Measurements from ENCODE around the gene CSNK1D. TPM values are rescaled to one million over a fixed set of nuclear protein-coding genes. Genes with fewer than 3 reads are reported as not detected.
"Not testable (repeated sequence)": the region's sequence is repeated elsewhere in the genome, so short reads cannot be mapped to it uniquely, and the experiment has no call there.

Gene CSNK1D
- total RNA-seq, 2 donors from 2014 or later = 93.6 to 103 TPM

DNA sequence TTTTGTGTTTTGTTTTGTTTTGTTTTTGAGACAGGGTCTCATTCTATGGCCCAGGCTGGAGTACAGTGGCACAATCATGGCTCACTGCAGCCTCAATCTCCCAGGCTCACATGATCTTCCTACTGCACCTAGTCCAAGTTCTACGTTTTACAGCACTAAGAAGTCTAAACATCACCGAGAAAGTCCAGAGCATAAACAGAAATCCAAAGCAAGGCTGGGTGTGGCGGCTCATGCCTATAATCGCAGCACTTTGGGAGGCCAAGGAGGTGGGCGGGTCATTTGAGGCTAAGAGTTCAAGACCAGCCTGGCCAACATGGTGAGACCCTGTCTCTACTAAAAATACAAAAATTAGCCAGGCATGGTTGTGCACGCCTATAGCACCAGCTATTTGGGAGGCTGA lies 80.5 kb downstream of the CSNK1D start:
- DNase-seq (ENCODE audit: low spot score); intact Hi-C loops (cut with DNase I): not testable (repeated sequence)

Small RNA genes within 50 kb of the gene (microRNA-seq; reads per million reads assigned to microRNA genes)
- gene MIR6787 (ENCODE audit: borderline microRNAs expressed in 2 of 2) = 0 to 0.32 reads per million in 2 donors

Other genes starting within 250 kb of the CSNK1D start
- 1 to 10 TPM; 1.0 to 1.3 TPM for gene RAC3, start 242.0 kb downstream of the CSNK1D start, total RNA-seq
- 10 to 100 TPM; 44.1 to 52.1 TPM for gene DCXR, start 236.0 kb downstream of the CSNK1D start, total RNA-seq
- gene RFNG, start 221.9 kb downstream of the CSNK1D start, total RNA-seq = 10 to 100 TPM; 23.7 to 26.4 TPM
- gene GPS1, start 221.8 kb downstream of the CSNK1D start, total RNA-seq = 10 to 100 TPM; 54.6 to 62.7 TPM
- gene DUS1L, start 207.9 kb downstream of the CSNK1D start, total RNA-seq = 10 to 100 TPM; 47.8 to 48.6 TPM
- 10 to 100 TPM; 41.9 to 50.6 TPM for gene FASN, start 175.5 kb downstream of the CSNK1D start, total RNA-seq
- 10 to 100 TPM; 20.3 to 28.5 TPM for gene CCDC57, start 60.9 kb downstream of the CSNK1D start, total RNA-seq
- gene SLC16A3, start 44.7 kb downstream of the CSNK1D start, total RNA-seq = 10 to 100 TPM; 53.7 to 65.6 TPM
- gene CD7, start 43.9 kb upstream of the CSNK1D start, total RNA-seq = 1 to 10 TPM; 1.9 to 3.0 TPM
- 10 to 100 TPM; 10.3 to 14.5 TPM for gene SECTM1, start 60.1 kb upstream of the CSNK1D start, total RNA-seq
- not detected for gene TEX19, start 85.5 kb upstream of the CSNK1D start, total RNA-seq
- gene UTS2R, start 98.1 kb upstream of the CSNK1D start, total RNA-seq = not detected
- 10 to 100 TPM; 10.0 to 16.4 TPM for gene HEXD, start 144.6 kb upstream of the CSNK1D start, total RNA-seq
- 10 to 100 TPM; 21.0 to 26.8 TPM for gene OGFOD3, start 144.9 kb upstream of the CSNK1D start, total RNA-seq
- 10 to 100 TPM; 55.5 to 77.9 TPM for gene CYBC1, start 177.1 kb upstream of the CSNK1D start, total RNA-seq
- 10 to 100 TPM; 34.2 to 37.1 TPM for gene NARF, start 185.0 kb upstream of the CSNK1D start, total RNA-seq
- 10 to 100 TPM; 42.4 to 49.6 TPM for gene FOXK2, start 246.0 kb upstream of the CSNK1D start, total RNA-seq

Measured in posterior vena cava (tissue), 2 donors.